Lower leg skin (tissue), 3 donors: Measurements from ENCODE around the gene CMTM6.

Experiments used
- POLR2A ChIP-seq, 2 donors: fragments of 450-650 bp; IDR thresholded peaks; one replicate each; pipeline ENCODE4 v1.6.1; 2016 to 2017; ENCODE audit warnings: antibody characterized with exemption in 2 of 2, mild to moderate bottlenecking in 1 of 2, moderate library complexity in 1 of 2
- TF ChIP-seq, protein P1 (sequence below), 3 donors: fragments of 450-650 bp; IDR thresholded peaks; one replicate each; pipeline ENCODE4 v1.5.1; 2016; ENCODE audit warnings: antibody characterized with exemption in 3 of 3, mild to moderate bottlenecking in 3 of 3, moderate library complexity in 2 of 3

DNA sequence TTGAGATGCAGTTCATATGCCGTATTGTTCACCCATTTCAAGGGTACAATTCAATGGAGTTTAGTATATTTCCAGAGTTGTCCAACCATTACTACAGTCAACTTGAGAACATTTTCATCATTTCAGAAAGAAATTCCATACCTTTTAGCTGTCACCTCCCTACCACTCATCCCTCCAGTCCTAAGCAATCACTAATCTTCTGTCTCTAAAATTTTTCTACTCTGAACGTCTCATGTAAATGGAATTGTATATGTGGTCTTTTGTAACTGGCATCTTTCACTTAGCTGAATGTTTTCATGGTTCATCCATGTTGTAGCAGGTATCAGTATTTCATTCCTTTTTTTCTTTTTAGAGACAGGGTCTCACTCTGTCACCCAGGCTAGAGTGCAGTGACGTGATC, 59.9 kb downstream of the CMTM6 start:
- TF ChIP-seq, protein P1, sequence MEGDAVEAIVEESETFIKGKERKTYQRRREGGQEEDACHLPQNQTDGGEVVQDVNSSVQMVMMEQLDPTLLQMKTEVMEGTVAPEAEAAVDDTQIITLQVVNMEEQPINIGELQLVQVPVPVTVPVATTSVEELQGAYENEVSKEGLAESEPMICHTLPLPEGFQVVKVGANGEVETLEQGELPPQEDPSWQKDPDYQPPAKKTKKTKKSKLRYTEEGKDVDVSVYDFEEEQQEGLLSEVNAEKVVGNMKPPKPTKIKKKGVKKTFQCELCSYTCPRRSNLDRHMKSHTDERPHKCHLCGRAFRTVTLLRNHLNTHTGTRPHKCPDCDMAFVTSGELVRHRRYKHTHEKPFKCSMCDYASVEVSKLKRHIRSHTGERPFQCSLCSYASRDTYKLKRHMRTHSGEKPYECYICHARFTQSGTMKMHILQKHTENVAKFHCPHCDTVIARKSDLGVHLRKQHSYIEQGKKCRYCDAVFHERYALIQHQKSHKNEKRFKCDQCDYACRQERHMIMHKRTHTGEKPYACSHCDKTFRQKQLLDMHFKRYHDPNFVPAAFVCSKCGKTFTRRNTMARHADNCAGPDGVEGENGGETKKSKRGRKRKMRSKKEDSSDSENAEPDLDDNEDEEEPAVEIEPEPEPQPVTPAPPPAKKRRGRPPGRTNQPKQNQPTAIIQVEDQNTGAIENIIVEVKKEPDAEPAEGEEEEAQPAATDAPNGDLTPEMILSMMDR (IDR thresholded peaks at IDR 0.05): no peak
- no peak for TF ChIP-seq POLR2A (IDR thresholded peaks at IDR 0.05)
